GM19324 (cell line): Measurements from ENCODE around the gene RUFY1.

ENCODE experiments used
- ATAC-seq: cut with Tn5 transposase; IDR thresholded peaks from one replicate; pipeline ENCODE4 v1.9.1; 2021; ENCODE audit warnings: mild to moderate bottlenecking, moderate library complexity; ENCODE audit not compliant: unreplicated experiment, low FRiP score

RUFY1 gene

DNA sequence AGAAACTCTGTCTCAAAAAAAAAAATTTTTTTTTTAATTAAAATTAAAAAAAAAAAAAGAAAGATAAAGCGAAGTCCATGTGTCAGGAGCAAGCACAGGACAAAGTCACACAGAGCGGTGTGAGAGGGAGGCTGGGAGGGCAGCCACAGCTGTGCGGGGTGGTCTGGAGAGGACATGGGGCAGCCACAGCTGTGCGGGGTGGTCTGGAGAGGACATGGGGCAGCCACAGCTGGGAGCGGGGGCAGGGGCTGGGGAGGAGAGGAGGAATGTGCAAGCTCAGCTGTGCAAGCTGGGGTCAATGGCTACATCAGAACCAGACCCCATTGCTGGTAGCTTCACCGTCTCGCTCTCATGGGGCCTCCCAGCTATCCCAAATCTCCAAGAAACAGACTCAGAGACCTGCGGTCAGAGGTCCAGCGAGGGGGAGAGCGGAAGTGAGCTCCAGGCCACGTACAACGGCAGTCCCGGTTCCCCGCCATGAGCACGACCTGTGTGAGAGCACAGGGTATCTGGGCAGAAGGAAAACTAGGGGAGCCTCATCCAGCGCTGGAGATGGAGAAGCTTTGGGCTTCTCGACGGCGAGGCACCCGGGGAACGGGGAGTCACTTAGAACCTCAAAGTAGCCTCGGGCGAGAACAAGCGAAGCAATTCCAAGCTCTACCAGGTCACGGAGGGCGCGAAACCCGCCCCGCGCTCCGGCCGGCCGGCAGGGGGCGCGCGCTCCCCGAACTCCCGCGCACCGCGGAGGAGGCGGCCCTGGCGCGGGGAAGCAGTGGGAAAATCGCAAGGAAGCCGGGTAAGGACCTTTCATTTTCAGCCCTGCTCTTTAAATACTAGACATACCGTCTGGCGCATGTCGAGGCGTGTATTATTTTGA lies 107.2 kb downstream of the RUFY1 start:
- peak; percentile 94 for ATAC-seq

DNA sequence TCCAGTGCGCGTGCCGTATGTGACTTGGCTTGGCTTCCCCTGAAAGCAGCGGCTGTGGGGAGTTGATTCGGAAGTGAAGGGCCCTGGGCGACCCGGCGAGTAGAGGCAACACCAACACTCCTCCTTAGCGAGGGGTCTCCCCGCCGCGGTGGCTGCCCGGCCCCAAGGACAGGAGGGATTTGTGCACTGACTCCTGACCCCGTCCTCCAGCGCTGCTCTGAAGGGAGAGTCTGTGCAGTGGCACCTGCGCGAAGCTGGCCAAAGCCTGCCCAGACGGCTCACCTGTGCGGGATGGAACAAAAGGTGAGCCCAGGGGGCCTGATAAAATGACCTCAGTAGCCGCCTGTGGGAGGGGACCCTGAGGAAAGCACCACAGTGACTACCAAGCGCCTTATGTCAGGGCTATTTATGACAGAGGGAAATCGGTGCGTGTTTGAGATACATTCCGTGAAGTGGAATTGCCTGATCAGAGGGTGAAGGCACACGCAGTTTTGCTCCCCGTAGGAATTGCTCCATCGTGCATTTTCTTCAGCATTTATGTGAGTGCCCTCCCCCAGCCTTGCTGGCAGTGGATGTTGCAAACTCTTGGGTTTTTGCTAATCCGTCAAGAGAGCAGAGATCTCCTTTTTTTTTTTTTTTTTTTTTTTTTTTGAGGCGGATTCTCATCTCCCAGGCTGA lies 108.0 kb downstream of the RUFY1 start:
- peak; percentile 69 for ATAC-seq
